PC-9 (cell line): ENCODE measurements around the gene ZNF839. TPM values are rescaled to one million over a fixed set of nuclear protein-coding genes. Genes with fewer than 3 reads are reported as not detected.

Experiments used
- BruUV-seq: library from RNA; stranded (reverse); fragments of 400-500 nt; replicated peaks from 2 replicates; lab custom pipeline; 2021; lab: Mats Ljungman, UMichigan
- CTCF ChIA-PET: fragments of 300-600 bp; sonication (Branson Sonifier 250); formaldehyde crosslinking; loops from one replicate; lab custom pipeline; 2022; ENCODE audit warnings: antibody characterized with exemption; lab: Charles Lee
- POLR2A ChIA-PET: fragments of 300-600 bp; sonication (Branson Sonifier 250); formaldehyde crosslinking; loops from one replicate; lab custom pipeline; 2022; ENCODE audit warnings: antibody characterized with exemption; ENCODE audit not compliant: unreplicated experiment; lab: Charles Lee
- DNase-seq, 2 experiments: peaks; one replicate each; pipeline versions ENCODE4 v3.0.0 to v3.0.0-alpha.2; 2015 to 2022; ENCODE audit warnings: mixed read lengths in 1 of 2
- H2AFZ ChIP-seq: fragments of 200-600 bp; sonication (generic); 2 replicates; pipeline ENCODE4 v1.8.1; 2017; ENCODE audit warnings: antibody characterized with exemption
- H3F3A ChIP-seq: fragments of 200-600 bp; sonication (generic); 2 replicates; pipeline ENCODE4 v1.8.1; 2017; ENCODE audit warnings: antibody characterized with exemption, mild to moderate bottlenecking, low read depth; ENCODE audit not compliant: insufficient read depth
- H3K27ac ChIP-seq: fragments of 200-600 bp; sonication (generic); 2 replicates; pipeline ENCODE4 v1.6.1; 2016; ENCODE audit warnings: mixed run types
- H3K27me3 ChIP-seq: fragments of 200-600 bp; sonication (generic); 2 replicates; pipeline ENCODE4 v1.6.1; 2016; ENCODE audit warnings: low read depth, mixed run types; ENCODE audit not compliant: insufficient read depth
- H3K36me3 ChIP-seq: fragments of 200-600 bp; sonication (generic); 2 replicates; pipeline ENCODE4 v1.6.1; 2016; ENCODE audit warnings: low read depth, mixed run types
- H3K4me1 ChIP-seq: fragments of 200-600 bp; sonication (generic); replicated peaks from 2 replicates; pipeline ENCODE4 v1.6.1; 2016; ENCODE audit warnings: mixed run types; ENCODE audit not compliant: insufficient read depth
- H3K4me2 ChIP-seq: fragments of 200-600 bp; sonication (generic); 2 replicates; pipeline ENCODE4 v1.6.1; 2017; ENCODE audit warnings: mixed run types
- H3K4me3 ChIP-seq: fragments of 200-600 bp; sonication (generic); 2 replicates; pipeline ENCODE4 v1.6.1; 2016; ENCODE audit warnings: mixed run types
- H3K79me2 ChIP-seq: fragments of 200-600 bp; sonication (generic); 2 replicates; pipeline ENCODE4 v1.6.1; 2017; ENCODE audit warnings: low read depth, mixed run types
- H3K9me2 ChIP-seq: fragments of 200-600 bp; sonication (generic); 2 replicates; pipeline ENCODE4 v1.8.1; 2017; ENCODE audit warnings: mild to moderate bottlenecking; ENCODE audit not compliant: insufficient read depth
- H3K9me3 ChIP-seq: fragments of 200-600 bp; sonication (generic); 2 replicates; pipeline ENCODE4 v1.8.1; 2016; ENCODE audit warnings: low read depth; ENCODE audit not compliant: insufficient read depth
- H4K20me1 ChIP-seq: fragments of 200-600 bp; sonication (generic); 2 replicates; pipeline ENCODE4 v1.8.1; 2017; ENCODE audit not compliant: insufficient read depth
- CTCF ChIP-seq: fragments of 200-600 bp; sonication (generic); conservative IDR thresholded peaks from 2 replicates; pipeline ENCODE4 v1.6.1; 2017; ENCODE audit warnings: mixed run types, antibody characterized with exemption, mild to moderate bottlenecking, moderate library complexity
- EZH2 ChIP-seq: fragments of 200-600 bp; sonication (generic); IDR thresholded peaks from 2 replicates; pipeline ENCODE4 v1.8.0; 2017; ENCODE audit warnings: antibody characterized with exemption, low read depth
- intact Hi-C: fragments of 100-400 bp; cut with micrococcal nuclease; formaldehyde crosslinking; loops from one replicate; pipeline ENCODE4 v1.10.0; 2022; ENCODE audit not compliant: unreplicated experiment
- total RNA-seq: library from RNA; stranded (reverse); gene quantifications from 2 replicates; pipeline ENCODE4 v1.2.3, GENCODE V29; 2021

Gene ZNF839
- total RNA-seq, 1 experiment from 2014 or later = 11.8 TPM

GRCh38 chr14:102292441-102292840, 27.1 kb upstream of the ZNF839 start:
- Histone ChIP-seq H3K9me3 (no peaks in the 10 kb centered on the region), H3K4me1 (peaks cover 33% of the 10 kb centered on the region), H4K20me1 (no peaks in the 10 kb centered on the region), H2AFZ (no peak overlapping the region), H3F3A (peaks cover 34% of the 10 kb centered on the region; the same call in 1 of the 2 replicates), H3K9me2 (no peaks in the 10 kb centered on the region), H3K27ac (peak overlapping the region; percentile 10; the same call in 1 of the 2 replicates), H3K27me3 (no peaks in the 10 kb centered on the region), H3K4me2 (no peak overlapping the region), H3K4me3 (no peak overlapping the region), H3K36me3 (0 out of 2 replicates have a peak, but pooled peaks cover 12% of the 10 kb centered on the region), H3K79me2 (peaks cover 35% of the 10 kb centered on the region)
- ChIA-PET CTCF (interaction anchor here (0.6 kb wide), 1 partner anchor 570 kb away, joined by 3 read pairs; no protein-coding TSS in a partner anchor), POLR2A (interaction anchor here (0.5 kb wide), 1 partner anchor 196 kb away, joined by 5 read pairs; no protein-coding TSS in a partner anchor)
- TF ChIP-seq CTCF (no peak), EZH2 (no peak)
- no peak for DNase-seq
- no TSS peak for BruUV-seq
- intact Hi-C loops = no loop called here

- intact Hi-C loops = no loop called here
- no peak for TF ChIP-seq CTCF
- TF ChIP-seq EZH2 = no peak
- Histone ChIP-seq H3K4me2 (peak overlapping the region; percentile 24; the same call in 1 of the 2 replicates), H3F3A (peaks cover 34% of the 10 kb centered on the region; the same call in 1 of the 2 replicates), H3K36me3 (peaks cover 14% of the 10 kb centered on the region; the same call in 1 of the 2 replicates), H4K20me1 (no peaks in the 10 kb centered on the region), H3K9me2 (no peaks in the 10 kb centered on the region), H3K27ac (peak overlapping the region; percentile 63), H3K79me2 (peaks cover 35% of the 10 kb centered on the region), H3K4me3 (no peak overlapping the region), H3K9me3 (no peaks in the 10 kb centered on the region), H3K4me1 (peaks cover 33% of the 10 kb centered on the region), H2AFZ (no peak overlapping the region), H3K27me3 (no peaks in the 10 kb centered on the region)
- no TSS peak for BruUV-seq
- DNase-seq = peak in 1 of 2 experiments; percentile 89
- ChIA-PET POLR2A (no interaction called here), CTCF (no interaction called here)
These were observed 25.8 kb upstream of the ZNF839 start for GRCh38 chr14:102293781-102294180.

DNA sequence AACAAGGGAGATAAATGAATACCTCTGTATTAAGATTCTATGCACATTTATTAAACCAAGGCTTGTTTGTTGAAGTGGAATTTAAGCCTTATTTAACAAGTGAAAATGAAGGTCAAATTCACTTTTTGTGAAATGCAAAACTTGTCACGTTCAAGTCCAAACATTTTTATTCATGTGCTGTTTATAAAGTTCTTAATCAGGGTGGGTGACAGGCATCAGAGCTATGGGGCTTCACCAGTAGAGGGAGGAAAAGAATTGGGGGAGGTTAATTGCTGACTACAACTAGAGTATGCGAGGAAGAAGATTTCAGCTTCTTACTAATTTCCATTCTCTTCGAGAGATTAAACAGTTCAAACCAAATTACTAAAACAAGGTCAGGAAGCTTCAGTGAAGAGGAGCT, 24.3 kb upstream of the ZNF839 start:
- H4K20me1 ChIP-seq = no peaks in the 10 kb centered on the region
- no peaks in the 10 kb centered on the region for H3K27me3 ChIP-seq
- ChIA-PET POLR2A (no interaction called here), CTCF (no interaction called here)
- no peaks in the 10 kb centered on the region for H3K9me2 ChIP-seq
- peaks cover 29% of the 10 kb centered on the region; the same call in 1 of the 2 replicates for H3F3A ChIP-seq
- peaks cover 12% of the 10 kb centered on the region; the same call in 1 of the 2 replicates for H3K36me3 ChIP-seq
- no peak overlapping the region for H2AFZ ChIP-seq
- intact Hi-C loops = no loop called here
- no TSS peak for BruUV-seq
- TF ChIP-seq CTCF (no peak), EZH2 (no peak)
- DNase-seq = no peak
- H3K4me3 ChIP-seq = no peak overlapping the region
- H3K4me2 ChIP-seq = no peak overlapping the region
- H3K79me2 ChIP-seq = peaks cover 49% of the 10 kb centered on the region
- H3K9me3 ChIP-seq = no peaks in the 10 kb centered on the region
- H3K27ac ChIP-seq = peak overlapping the region; percentile 63; the same call in 1 of the 2 replicates
- peaks cover 33% of the 10 kb centered on the region for H3K4me1 ChIP-seq
